Measurements from ENCODE around the gene ZNF146. TPM values are rescaled to one million over a fixed set of nuclear protein-coding genes. Genes with fewer than 3 reads are reported as not detected.
"Not testable (repeated sequence)": the region's sequence is repeated elsewhere in the genome, so short reads cannot be mapped to it uniquely, and the experiment has no call there.

ZNF146 gene
- total RNA-seq, 4 donors from 2014 or later, result 69.6 to 127 (median 79.7) TPM

GRCh38 chr19:36225219-36225892 lies 10.4 kb downstream of the ZNF146 start:
- WGBS, 2 donors, result 52 to 55% methylated on average over 5 of the region's 5 CpGs
- intact Hi-C loops (cut with DNase I), result no loop called here
- no peaks in the 10 kb centered on the region for H3K4me1 ChIP-seq
- TF ChIP-seq POLR2A (IDR thresholded peaks at IDR 0.05) (no peak), CTCF (IDR thresholded peaks at IDR 0.05) (no peak)
- peaks cover 31 to 32% of the 10 kb centered on the region in 2 donors for H3K36me3 ChIP-seq
- H3K4me3 ChIP-seq (replicated peaks in 1 of 3), result no peak overlapping the region
- peak overlapping the region in 1 of 3 donors; percentile 4 for H3K27ac ChIP-seq
- H3K27me3 ChIP-seq, result no peaks in the 10 kb centered on the region
- no peaks in the 10 kb centered on the region for H3K9me3 ChIP-seq
- DNase-seq, result no peak

- H3K9me3 ChIP-seq; DNase-seq; H3K4me1 ChIP-seq; H3K27me3 ChIP-seq; intact Hi-C loops (cut with DNase I); H3K4me3 ChIP-seq (replicated peaks in 1 of 3): not testable (repeated sequence)
- 64 to 65% methylated on average over 7 of the region's 7 CpGs for WGBS, 2 donors
- H3K27ac ChIP-seq, result peak overlapping the region in 1 of 3 donors; percentile 26
- peaks cover 70 to 77% of the 10 kb centered on the region in 2 donors for H3K36me3 ChIP-seq
Measured at GRCh38 chr19:36233626-36234025, 18.7 kb downstream of the ZNF146 start.

- Histone ChIP-seq H3K4me3 (replicated peaks in 1 of 3) (no peak overlapping the region), H3K27me3 (no peaks in the 10 kb centered on the region), H3K36me3 (peaks cover 48 to 51% of the 10 kb centered on the region in 2 donors), H3K9me3 (no peaks in the 10 kb centered on the region), H3K4me1 (no peaks in the 10 kb centered on the region), H3K27ac (no peak overlapping the region)
- 94 to 95% methylated on average over 6 of the region's 6 CpGs for WGBS, 2 donors
- intact Hi-C loops (cut with DNase I), result no loop called here
- no peak for DNase-seq
- TF ChIP-seq POLR2A (IDR thresholded peaks at IDR 0.05), result no peak
- TF ChIP-seq CTCF (IDR thresholded peaks at IDR 0.05), result no peak
Measured at GRCh38 chr19:36236304-36236945, 21.5 kb downstream of the ZNF146 start.

GRCh38 chr19:36236946-36237310 lies 22.0 kb downstream of the ZNF146 start:
- intact Hi-C loops (cut with DNase I), result no loop called here
- Histone ChIP-seq H3K36me3 (peaks cover 43 to 46% of the 10 kb centered on the region in 2 donors), H3K9me3 (no peaks in the 10 kb centered on the region), H3K27ac (no peak overlapping the region), H3K4me1 (no peaks in the 10 kb centered on the region), H3K4me3 (replicated peaks in 1 of 3) (no peak overlapping the region), H3K27me3 (no peaks in the 10 kb centered on the region)
- DNase-seq, result no peak
- TF ChIP-seq CTCF (IDR thresholded peaks at IDR 0.05) (no peak), POLR2A (IDR thresholded peaks at IDR 0.05) (no peak)
- WGBS, 2 donors, result 94 to 98% methylated on average over 3 of the region's 3 CpGs

GRCh38 chr19:36244066-36244465 lies 29.2 kb downstream of the ZNF146 start:
- no peaks in the 10 kb centered on the region for H3K36me3 ChIP-seq
- H3K27ac ChIP-seq, result no peak overlapping the region
- no peaks in the 10 kb centered on the region for H3K9me3 ChIP-seq
- H3K4me3 ChIP-seq (replicated peaks in 1 of 3), result no peak overlapping the region
- H3K27me3 ChIP-seq, result no peaks in the 10 kb centered on the region
- TF ChIP-seq POLR2A (IDR thresholded peaks at IDR 0.05), result no peak
- no peak for TF ChIP-seq CTCF (IDR thresholded peaks at IDR 0.05)
- intact Hi-C loops (cut with DNase I), result no loop called here
- 83 to 92% methylated on average over 11 of the region's 11 CpGs for WGBS, 2 donors
- H3K4me1 ChIP-seq, result peaks cover 9 to 13% of the 10 kb centered on the region in 2 donors
- DNase-seq, result no peak

Data from thyroid gland (tissue), 4 donors.